Stimulated activated CD4-positive, alpha-beta T cell treated with anti-CD3 and anti-CD28 coated beads, TNF-alpha, amount 100 ng/mL, for 48 hours (primary cell): ENCODE results near the gene RBM39.
"Not testable (repeated sequence)": the region's sequence is repeated elsewhere in the genome, so short reads cannot be mapped to it uniquely, and the experiment has no call there.

Experiments used
- DNase-seq, 3 donors: peaks; one replicate each; pipeline ENCODE4 v3.0.0-alpha.2; 2020; ENCODE audit warnings: low read depth in 3 of 3

Gene RBM39

DNA sequence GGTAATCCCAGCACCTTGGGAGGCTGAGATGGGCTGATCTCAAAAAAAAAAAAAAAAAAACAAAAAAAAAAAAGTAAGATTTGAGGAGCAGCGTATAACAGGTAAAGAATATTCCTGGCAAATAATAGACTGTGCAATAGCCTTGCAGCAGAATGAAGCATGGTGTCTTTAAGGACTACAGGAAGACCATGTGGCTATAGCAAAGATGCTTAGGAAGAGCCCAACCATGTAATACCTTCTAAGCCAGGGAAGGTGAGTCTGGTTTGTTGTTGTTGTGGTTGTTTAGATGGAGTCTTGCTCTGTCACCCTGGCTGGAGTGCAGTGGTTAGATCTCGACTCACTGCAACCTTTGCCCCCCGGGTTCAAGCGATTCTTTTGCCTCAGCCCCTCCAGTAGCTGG is 14.3 kb upstream of the RBM39 start:
- no peak for DNase-seq

DNA sequence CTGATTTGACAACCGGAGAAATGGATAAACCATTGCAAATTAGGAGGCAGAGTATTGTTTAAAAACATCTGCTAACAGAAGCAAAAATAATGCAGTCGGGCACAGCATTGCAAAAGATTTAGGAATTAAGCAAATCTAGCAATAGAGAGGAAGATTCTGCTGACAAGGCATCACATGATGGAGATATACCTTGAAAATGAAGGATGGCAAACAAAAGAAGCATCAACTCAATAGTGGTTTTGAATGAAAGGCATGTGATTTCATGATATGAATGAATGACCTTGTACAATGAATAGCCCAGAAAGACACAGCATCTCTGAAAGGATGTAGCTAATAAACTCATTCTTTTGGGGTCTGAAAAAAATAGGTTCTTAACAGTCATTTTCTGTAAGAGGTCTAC is 8.6 kb upstream of the RBM39 start:
- DNase-seq = no peak

DNA sequence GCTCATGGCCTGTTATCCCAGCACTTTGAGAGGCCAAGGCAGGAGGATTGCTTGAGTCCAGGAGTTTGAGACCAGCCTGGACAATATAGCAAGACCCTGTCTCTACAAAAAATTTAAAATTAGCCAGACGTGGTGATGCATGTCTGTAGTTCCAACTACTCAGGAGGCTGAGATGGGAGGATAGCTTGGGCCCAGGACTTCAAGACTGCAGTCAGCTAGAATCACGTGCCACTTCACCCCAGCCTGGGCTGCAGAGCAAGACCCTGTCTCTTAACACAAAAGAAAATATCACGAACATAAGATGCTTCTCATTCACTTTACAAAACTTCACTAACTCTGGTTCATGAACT is 2.4 kb upstream of the RBM39 start:
- DNase-seq = not testable (repeated sequence)

DNA sequence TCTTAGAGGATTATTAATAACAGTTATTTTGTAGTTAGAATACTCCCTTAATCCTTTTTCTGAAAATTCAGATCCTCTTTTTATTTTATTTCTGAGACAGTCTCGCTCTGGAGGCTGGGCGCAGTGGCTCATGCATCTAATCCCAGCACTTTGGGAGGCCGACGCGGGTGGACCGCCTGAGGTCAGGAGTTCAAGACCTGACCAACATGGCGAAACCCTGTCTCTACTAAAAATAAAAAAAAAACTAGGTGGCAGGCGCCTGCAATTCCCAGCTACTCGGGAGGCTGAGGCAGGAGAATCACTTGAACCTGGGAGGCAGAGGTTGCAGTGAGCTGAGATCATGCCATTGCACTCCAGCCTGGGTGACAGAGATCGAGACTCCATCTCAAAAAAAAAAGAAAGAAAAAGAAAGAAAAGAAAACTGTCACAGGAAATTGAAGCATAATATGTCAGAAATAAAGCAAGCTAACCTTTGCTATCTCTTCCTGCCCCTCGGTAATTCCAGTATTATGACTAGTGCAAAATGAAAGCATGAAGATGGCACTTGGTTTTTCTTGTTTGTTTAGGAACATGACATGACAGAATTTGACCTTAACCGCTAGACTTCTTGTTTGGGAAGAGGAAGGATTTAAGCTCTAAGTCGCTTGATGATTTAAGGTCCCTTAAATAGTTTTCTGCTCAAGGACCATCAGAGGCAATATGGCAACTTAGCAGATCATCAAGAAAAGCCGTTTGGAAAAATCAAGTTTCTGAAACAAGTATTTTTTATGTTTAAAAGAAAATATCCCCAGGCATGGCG is 1.8 kb upstream of the RBM39 start:
- DNase-seq = no peak

DNA sequence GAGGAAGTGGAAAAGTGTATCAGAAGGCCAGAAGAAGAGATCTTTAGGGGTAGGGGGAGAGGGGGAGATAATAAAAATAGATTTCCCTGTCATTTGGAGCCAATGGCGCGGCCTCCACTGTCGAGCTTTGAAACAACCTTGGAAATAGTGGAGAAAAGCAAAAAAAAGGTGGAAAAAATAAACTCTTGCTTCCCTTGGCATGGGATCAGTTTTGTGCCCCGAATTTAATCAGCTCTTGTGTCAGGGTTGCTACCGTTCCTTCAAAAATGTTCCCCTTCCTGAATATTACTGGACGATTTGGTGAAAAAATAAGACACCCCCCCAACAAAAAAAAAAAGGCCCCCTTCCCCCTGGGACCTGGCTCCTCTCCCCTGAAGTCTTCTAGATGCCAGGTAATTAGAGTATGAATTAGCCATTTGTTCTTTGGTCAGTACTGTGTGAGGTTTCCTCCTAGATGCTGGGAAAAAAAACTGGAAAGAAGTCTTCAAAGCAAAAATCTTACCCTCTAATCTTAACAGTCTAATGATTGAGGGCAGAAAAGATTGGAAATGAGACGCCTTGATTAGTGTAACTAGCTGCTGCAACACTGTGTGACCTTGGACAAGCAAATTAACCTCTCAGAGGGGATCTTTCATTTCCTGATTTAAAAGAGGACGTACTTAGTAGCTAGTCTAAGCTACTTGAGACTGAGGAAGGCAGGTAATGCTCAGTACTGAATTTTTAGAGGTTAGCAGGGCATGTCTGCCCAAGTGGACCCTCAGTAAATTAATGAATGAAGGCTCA is 872 bp upstream of the RBM39 start:
- DNase-seq = no peak

DNA sequence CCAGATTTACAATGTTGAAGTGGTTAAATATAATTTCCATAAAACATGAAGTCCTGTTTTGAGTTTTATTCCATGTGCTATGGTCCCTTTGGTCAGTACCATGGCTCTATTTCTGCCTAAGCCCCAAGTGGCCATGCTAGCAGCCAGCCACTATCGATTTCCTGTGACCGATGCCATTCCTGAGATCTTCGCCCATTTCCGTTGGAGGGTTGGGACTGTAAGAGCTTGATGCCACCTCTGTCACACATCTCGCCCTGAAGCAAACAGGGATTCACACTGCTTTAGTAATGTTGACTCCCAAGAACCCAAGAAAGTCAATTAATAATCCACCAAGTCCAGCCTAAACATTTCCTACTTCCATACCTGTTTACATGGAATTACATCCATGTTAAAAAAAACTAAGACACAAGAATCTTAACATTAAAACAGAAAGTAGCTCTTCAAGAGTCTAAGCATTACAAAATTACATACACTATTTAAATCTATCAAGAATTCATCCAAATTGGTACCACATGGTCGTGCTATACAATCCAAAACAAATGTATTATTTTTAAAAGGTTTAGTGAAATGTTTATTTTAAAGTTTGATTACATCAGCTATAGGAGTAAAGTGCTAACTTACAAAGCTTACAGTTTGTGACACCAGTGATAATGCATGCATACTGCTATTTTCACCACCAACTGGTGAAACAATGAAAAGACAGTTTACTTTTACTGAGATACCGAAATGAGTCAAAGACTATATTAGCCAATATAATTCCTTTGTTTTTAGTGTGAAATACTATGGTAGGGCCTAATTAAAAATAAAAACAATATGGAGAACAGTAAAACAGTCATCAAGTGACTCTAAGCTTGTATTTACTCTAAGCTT is 2.5 kb downstream of the RBM39 start:
- DNase-seq = no peak

DNA sequence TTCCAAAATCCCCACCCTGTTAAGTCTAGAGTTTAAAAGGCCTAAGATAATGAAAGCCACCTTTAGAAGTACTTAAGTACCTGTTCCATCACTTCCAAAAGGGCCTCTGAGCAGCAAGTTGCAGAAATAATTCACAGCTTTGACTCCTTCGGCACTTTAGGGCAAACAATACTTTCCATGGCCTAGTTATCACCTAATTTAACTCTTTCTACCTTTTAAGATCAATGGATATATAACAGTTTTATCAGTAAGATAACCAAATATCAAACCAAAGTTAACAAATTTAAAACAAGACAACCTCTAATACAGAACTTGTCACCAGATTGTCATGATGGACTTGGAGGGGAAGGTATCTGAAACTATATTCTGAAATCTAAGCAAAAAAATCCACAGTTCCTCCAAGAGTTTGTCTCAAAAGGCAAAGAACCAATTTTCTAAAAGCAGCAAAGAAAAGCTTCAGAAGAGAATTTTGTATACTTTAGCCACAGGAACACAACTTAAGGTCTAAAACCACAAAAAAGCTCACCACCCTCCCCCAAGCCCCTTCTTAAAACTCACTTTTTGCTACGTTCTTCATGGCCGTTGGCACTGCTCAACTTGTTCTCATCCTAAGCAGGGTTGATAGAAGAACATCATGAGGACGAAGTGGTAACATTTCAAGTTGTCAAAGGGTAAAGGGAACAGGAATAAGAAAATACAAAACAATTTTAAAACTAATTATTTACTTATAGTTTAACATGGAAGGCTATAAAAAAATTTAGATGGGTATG is 3.5 kb downstream of the RBM39 start:
- DNase-seq = no peak

DNA sequence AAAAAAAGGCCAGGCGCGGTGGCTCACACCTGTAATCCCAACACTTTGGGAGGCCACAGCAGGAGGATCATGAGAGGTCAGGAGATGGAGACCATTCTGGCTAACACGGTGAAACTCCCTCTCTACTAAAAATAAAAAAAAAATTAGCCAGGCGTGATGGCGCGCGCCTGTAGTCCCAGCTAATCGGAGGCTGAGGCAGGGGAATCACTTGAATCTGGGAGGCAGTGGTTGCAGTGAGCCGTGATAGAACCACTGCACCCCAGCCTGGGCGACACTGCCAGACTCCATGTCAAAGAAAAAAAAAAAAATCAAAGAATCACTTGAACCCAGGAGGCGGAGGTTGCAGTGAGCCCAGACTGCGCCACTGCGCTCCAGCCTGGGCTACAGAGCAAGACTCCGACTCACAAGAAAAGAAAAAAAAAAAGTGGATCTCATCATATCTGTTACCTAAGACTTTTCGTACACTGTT is 4.2 kb downstream of the RBM39 start:
- no peak for DNase-seq

DNA sequence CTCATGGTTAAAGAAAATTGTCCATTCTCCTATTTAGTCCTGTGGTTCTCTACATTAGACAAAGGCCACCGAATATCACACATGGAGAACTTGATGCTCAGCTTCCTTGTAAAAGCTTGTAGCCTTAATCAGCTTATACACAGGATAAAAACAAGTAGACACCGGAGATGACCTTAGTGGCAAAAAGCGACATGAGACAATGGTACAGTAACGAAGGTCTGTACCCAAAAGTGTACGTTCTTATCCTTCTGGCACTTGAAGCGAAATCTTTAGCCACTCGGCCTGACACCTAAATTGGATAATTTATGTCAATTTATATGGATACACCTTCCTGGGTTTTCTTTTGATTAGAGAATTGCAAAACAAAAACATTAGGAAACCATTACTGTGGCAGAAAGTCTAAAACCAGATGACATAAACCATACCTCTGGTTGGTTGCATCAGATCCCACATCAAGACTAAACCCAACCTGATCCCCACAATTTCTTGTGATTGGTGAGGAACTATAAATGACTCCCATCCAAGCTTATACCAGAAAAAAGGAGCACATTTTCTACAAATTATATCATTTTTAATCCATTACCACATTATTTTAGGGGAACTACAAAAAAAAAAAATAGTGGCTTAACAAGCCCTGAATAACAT is 6.1 kb downstream of the RBM39 start:
- no peak for DNase-seq

DNA sequence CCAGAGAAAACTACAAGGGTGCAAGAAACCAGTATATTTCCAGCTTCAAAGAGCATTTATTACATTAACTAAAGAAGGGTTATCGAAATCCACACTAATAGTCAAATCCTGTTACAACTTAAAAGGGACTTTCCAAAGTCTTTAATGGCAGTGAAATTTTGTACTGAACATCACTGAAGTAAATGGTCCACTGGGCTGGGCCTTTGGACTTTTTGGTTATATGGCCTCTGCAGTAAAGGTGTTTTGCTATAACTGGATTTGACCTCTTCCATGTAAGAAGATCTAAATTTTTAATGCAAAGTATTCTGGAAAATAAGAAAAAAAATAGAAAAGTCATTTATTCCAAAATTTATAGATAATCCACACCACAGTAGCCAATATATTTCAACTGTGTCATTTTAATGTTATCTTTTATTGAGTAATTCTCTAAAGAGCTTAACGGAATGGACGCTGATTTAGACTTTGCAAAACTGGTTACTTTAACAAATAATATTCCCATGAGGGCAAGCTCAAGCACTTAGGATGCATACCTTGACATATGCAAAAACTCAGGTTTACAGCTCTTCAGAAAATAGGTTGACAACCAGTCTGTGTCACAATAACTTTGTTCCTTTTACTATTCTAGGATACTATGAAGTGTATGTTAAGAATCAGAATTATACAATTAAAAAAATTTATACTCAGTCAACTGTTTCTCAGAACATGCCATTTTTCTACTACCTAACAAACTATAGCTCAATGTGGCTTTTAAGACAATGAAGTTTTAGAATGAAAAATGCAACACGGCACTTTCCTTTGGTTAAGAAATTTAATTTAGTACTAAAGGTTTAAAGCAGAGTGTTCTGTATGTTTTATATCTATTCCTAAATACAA is 7.0 kb downstream of the RBM39 start:
- no peak for DNase-seq

DNA sequence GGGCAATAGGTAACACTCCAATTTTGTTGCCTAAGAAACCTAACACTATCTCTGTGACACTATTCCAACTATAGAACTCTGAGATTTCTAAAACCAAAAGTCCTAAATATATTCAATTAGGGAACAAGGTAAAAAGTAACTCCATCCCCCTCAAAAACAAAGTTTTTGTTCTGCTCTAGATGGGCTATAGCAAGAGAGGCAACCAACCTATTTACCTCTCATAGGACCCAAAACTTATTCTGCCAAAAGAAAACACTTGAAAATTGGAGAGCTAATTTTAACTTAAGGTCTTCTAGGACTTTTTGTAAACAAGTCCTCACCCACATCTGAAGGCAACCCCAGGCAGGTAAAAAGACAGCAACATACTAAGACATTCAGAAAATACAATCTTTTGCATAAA is 7.7 kb downstream of the RBM39 start:
- no peak for DNase-seq

DNA sequence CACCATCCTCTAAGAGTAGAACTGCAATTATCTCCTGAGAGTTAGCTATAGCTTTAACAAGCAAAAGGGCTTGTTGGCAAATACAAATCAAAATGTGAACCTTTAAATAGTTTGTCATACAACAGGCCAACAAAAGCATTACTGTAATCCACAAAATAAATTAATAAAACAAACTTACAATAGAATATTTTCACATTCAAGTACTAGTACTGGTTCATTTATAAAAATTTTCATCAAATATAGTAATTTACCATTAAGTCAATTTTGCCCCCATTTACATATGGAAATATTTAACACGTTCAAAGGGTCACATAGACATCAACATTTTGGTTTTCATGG is 9.4 kb downstream of the RBM39 start:
- no peak for DNase-seq

DNA sequence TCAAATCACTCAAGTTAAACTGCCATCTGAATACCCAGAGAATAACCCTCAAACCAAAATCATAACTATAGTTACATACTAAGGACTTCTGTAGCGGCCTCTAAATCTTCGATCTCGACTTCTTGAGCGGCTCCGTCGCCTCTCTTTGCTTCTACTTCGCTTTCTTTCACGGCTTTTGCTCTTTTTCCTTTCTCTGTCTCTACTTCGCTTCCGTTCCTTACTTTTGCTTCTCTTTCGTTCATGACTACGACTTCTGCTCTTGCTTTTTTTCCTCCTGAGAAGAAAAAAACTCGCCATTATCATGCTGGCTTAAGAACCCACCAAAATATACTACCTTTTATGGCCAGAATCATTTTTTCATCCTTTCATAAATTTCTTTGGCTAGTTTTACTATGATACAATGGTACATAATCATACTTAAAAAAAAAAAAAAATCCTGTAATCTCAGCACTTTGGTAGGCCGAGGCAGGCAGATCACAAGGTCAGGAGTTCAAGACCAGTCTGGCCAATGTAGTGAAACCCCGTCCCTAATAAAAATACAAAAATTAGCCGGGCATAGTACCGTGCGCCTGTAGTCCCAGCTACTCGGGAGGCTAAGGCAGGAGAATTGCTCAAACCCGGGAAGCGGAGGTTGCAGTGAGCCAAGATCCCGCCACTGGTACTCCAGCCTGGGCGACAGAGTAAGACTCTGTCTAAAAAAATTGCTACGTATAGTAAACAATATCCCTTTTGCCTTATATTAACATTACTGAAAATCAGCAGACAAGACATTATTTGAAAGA is 10.0 kb downstream of the RBM39 start:
- no peak for DNase-seq

DNA sequence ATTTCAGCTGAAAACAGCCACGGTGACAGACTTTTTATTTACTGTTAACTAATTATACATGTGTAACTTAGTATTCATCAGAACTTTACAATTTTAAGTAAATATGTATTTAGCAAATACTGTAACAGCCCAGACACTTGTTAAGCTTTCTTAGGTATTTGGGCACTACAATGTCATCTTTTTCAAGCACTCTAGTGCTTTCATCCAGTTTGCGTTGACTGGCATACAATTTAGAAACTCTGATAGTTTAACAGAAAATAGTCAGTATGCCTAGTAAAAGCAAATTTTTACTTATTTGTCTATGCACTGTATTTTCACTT is 10.6 kb downstream of the RBM39 start:
- no peak for DNase-seq

DNA sequence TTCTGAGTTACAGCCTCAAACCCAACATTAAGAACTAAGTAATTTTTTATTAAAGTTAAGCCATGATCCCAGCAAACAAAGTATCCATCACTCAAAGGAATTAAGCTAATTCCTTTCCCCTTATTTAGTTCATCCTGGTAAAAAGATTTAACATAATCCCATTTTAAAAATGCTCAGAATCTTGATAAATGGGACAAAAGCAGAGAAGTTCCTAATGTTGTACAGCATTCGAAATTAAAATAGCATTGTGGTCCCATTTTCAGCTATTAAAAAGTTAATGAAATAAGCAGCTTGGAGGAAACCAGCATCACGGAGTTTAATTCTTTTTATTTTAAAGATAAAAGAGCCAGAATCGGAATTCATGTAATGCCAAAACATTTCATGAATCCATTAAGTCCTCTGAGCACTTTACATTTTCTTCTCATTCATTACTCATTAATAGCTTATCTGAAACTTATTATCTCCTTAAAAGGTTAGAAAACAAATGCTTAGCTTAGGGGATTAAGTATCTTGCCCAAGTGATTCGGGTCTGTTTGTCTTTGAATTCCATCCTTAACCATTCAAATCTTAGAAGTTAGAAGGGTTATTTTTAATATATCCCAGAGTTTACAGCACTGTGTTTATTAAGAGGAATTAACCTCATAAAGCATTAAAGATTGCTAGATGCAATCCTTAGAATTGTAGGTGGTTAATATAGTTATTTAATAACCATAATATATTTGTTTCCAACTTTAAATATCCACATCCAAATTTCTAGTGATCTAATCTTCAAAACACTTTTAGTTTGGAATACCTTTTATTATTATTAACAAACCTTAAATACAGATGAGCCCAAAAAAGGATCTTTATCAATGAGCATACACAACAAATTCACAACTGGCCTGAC is 11.2 kb downstream of the RBM39 start:
- no peak for DNase-seq

DNA sequence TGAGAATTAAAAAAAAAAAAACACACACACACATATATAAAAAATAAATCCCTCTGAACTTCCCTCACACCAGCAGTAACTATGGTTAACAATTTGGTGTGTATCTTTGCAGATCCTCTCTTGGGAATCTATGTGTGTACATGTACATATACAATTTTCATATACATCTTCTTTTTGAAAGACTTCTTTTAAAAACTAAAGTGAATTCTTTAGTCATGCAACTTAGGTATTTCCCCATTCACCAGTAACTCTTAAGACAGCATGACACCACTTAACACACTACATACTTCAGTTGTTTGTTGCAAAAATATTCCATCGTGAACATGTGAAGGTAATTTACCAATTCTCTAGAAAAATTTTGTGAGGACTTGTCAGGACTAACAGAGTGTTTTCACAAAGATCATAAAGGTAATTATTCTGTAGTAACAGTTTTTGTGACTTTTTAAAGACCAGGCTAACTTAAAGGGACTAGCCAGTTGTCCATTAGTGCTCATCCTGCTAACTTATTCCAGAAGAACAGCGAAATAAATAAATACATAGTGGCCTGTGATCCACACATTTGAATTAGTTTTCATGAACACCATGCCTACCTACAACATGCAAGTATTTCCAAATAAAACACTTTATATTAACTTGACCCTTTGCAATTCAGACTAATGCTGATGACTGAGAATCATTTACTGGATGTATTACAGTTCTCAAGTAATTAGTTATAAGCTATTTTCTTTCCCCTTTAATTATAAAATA is 12.1 kb downstream of the RBM39 start:
- DNase-seq = no peak

DNA sequence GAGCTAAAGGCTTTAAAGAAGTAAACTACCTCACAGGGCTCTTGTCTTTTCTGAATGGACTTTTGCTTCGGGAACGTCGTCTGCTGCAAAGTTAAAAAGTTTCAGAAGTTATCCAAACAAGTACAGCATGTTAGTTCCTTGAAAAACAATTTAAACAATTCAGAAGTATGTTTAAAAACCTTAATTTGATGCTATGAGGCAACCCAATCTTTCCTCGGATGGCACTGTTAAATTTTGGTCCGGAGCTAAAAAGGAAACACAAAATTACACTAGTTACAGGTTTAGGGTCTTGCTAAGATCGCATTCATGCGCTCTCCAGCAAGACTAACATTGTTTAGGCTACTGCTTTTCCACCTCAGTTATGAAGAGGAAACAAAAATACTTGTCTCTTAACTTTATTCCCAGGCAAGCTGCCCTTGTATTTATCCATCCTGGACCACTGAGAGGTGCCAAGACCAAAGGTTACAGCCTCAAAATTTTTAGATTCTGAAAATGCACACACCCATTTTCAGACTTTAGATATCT is 12.7 kb downstream of the RBM39 start:
- no peak for DNase-seq
